Effector CD8-positive, alpha-beta T cell (primary cell): ENCODE data around the gene KIFAP3.
"Not testable (repeated sequence)": the region's sequence is repeated elsewhere in the genome, so short reads cannot be mapped to it uniquely, and the experiment has no call there.

ENCODE experiments used
- DNase-seq: peaks from one replicate; lab custom pipeline; 2025; lab: John Stamatoyannopoulos, UW
- total RNA-seq, 4 experiments: gene quantifications; one replicate each; lab custom pipeline; 2026; lab: John Stamatoyannopoulos, UW

KIFAP3 gene
- total RNA-seq = 38.9 to 50.5 (median 43.6) reads per million in 4 experiments

- peak; percentile 90 for DNase-seq
Measured at GRCh38 chr1:170074250-170075157, at the start of gene KIFAP3. TSS of gene KIFAP3 (minus strand) at chr1:170074695. CDS start at chr1:170074467, 228 bp downstream.

GRCh38 chr1:170122366-170122765 lies 47.9 kb upstream of the KIFAP3 start:
- no peak for DNase-seq

GRCh38 chr1:170114906-170115305 lies 40.4 kb upstream of the KIFAP3 start:
- no peak for DNase-seq

- DNase-seq = not testable (repeated sequence)
Measured at GRCh38 chr1:170113140-170113539, 38.6 kb upstream of the KIFAP3 start.

- DNase-seq = no peak
Measured at GRCh38 chr1:170097449-170097948, 23.0 kb upstream of the KIFAP3 start.

GRCh38 chr1:170096806-170097340 lies 22.4 kb upstream of the KIFAP3 start:
- no peak for DNase-seq

GRCh38 chr1:170095976-170096748 lies 21.7 kb upstream of the KIFAP3 start:
- DNase-seq = no peak

GRCh38 chr1:170094697-170095616 lies 20.5 kb upstream of the KIFAP3 start:
- DNase-seq = not testable (repeated sequence)

- no peak for DNase-seq
Measured at GRCh38 chr1:170086399-170087032, 12.0 kb upstream of the KIFAP3 start.

GRCh38 chr1:170085091-170085490 lies 10.6 kb upstream of the KIFAP3 start:
- DNase-seq = no peak

GRCh38 chr1:170078610-170079189 lies 4.2 kb upstream of the KIFAP3 start:
- no peak for DNase-seq

GRCh38 chr1:170077926-170078325 lies 3.4 kb upstream of the KIFAP3 start:
- no peak for DNase-seq

GRCh38 chr1:170076952-170077351 lies 2.5 kb upstream of the KIFAP3 start:
- DNase-seq = not testable (repeated sequence)

- DNase-seq = no peak
Measured at GRCh38 chr1:170076199-170076598, 1.7 kb upstream of the KIFAP3 start.

GRCh38 chr1:170075186-170075585 lies 691 bp upstream of the KIFAP3 start:
- DNase-seq = no peak

GRCh38 chr1:170073893-170074249 lies 624 bp downstream of the KIFAP3 start:
- DNase-seq = no peak

- no peak for DNase-seq
Measured at GRCh38 chr1:170071378-170071777, 3.1 kb downstream of the KIFAP3 start.

- DNase-seq = no peak
Measured at GRCh38 chr1:170068923-170069322, 5.6 kb downstream of the KIFAP3 start.

GRCh38 chr1:170067253-170067819 lies 7.2 kb downstream of the KIFAP3 start:
- DNase-seq = no peak

- DNase-seq = no peak
Measured at GRCh38 chr1:170064821-170065220, 9.7 kb downstream of the KIFAP3 start.
